GM12878 (cell line): ENCODE data around the gene PRKAG2. TPM values are rescaled to one million over a fixed set of nuclear protein-coding genes. Genes with fewer than 3 reads are reported as not detected.

Experiments used
- ATAC-seq: fragments of 200-7000 bp; cut with Tn5 transposase; 3 replicates; pipeline ENCODE4 v1.9.1; 2020; ENCODE audit warnings: mild to moderate bottlenecking, moderate library complexity
- BruUV-seq: library from RNA; stranded (reverse); fragments of 400-500 nt; replicated peaks from 2 replicates; lab custom pipeline; 2021; lab: Mats Ljungman, UMichigan
- CTCF ChIA-PET: fragments of 300-600 bp; sonication (Branson Sonifier 250); formaldehyde crosslinking; extraction: SDS; loops from one replicate; lab custom pipeline; 2021; ENCODE audit warnings: inconsistent platforms; lab: Yijun Ruan, JAX
- POLR2A ChIA-PET: fragments of 350-600 bp; formaldehyde crosslinking; extraction: SDS; loops from one replicate; lab custom pipeline; 2021; ENCODE audit warnings: inconsistent platforms; lab: Charles Lee
- RAD21 ChIA-PET: fragments of 300-600 bp; sonication (Branson Sonifier 250); formaldehyde crosslinking; loops from one replicate; lab custom pipeline; 2023; ENCODE audit warnings: antibody characterized with exemption; ENCODE audit not compliant: unreplicated experiment; lab: Charles Lee
- SMC1A ChIA-PET: fragments of 300-600 bp; sonication (Branson Sonifier 250); formaldehyde crosslinking; loops from one replicate; lab custom pipeline; 2023; ENCODE audit not compliant: unreplicated experiment, uncharacterized antibody; lab: Charles Lee
- DNase-seq: peaks from one replicate; pipeline ENCODE4 v3.0.0-alpha.2; 2011; ENCODE audit warnings: low read depth, low spot score
- FAIRE-seq: peaks from 3 replicates; lab custom pipeline; 2011; peaks lifted over from hg19 to GRCh38; lab: Jason Lieb, UNC
- H2AFZ ChIP-seq: 2 replicates; pipeline ENCODE4 v1.6.0; 2011; ENCODE audit warnings: low read depth, low read length, control low read depth; ENCODE audit not compliant: control insufficient read depth
- H3K27ac ChIP-seq: 2 replicates; pipeline ENCODE4 v1.5.1; 2011; ENCODE audit warnings: control low read depth; ENCODE audit not compliant: control insufficient read depth, insufficient read depth
- H3K27me3 ChIP-seq, 2 experiments: replicated peaks in 1 of 2; 2 replicates each; pipeline versions ENCODE4 v1.6.0 to v1.6.1; 2011; ENCODE audit warnings: low read length in 1 of 2; ENCODE audit not compliant: control insufficient read depth in 2 of 2, insufficient read depth in 2 of 2
- H3K36me3 ChIP-seq, 2 experiments: 2 replicates each; pipeline ENCODE4 v1.5.1; 2011; ENCODE audit warnings: low read length in 1 of 2; ENCODE audit not compliant: control insufficient read depth in 2 of 2, insufficient read depth in 2 of 2
- H3K4me1 ChIP-seq: 2 replicates; pipeline ENCODE4 v1.6.1; 2011; ENCODE audit warnings: mild to moderate bottlenecking, low read length, moderate library complexity, mixed read lengths; ENCODE audit not compliant: control insufficient read depth, insufficient read depth
- H3K4me2 ChIP-seq: 2 replicates; pipeline ENCODE4 v1.6.0; 2011; ENCODE audit warnings: control low read depth; ENCODE audit not compliant: control insufficient read depth, insufficient read depth
- H3K4me3 ChIP-seq: fragments of 200-600 bp; sonication (generic); 2 replicates; pipeline ENCODE4 v1.5.1; 2016
- H3K79me2 ChIP-seq: 2 replicates; pipeline ENCODE4 v1.6.0; 2011; ENCODE audit warnings: low read length; ENCODE audit not compliant: control insufficient read depth, insufficient read depth
- H3K9ac ChIP-seq: 2 replicates; pipeline ENCODE4 v1.8.0; 2011; ENCODE audit warnings: low read length, control low read depth, mixed read lengths; ENCODE audit not compliant: control insufficient read depth, insufficient read depth
- H3K9me3 ChIP-seq: replicated peaks from 3 replicates; pipeline ENCODE4 v1.5.1; 2011; ENCODE audit warnings: mild to moderate bottlenecking, low read length; ENCODE audit not compliant: control insufficient read depth, insufficient read depth
- H4K20me1 ChIP-seq: 2 replicates; pipeline ENCODE4 v1.6.0; 2011; ENCODE audit not compliant: control insufficient read depth, insufficient read depth
- NFYA ChIP-seq: IDR thresholded peaks from 2 replicates; pipeline ENCODE4 v1.6.1; 2011; ENCODE audit warnings: low read depth, mild to moderate bottlenecking, low read length, improper control_type of control experiment, borderline replicate concordance
- NR2C2 ChIP-seq: IDR thresholded peaks from 2 replicates; pipeline ENCODE4 v1.6.1; 2011; ENCODE audit warnings: borderline replicate concordance, low read depth; ENCODE audit not compliant: control insufficient read depth, insufficient read length
- RAD51 ChIP-seq: fragments of 450-650 bp; IDR thresholded peaks from 2 replicates; pipeline ENCODE4 v1.6.1; 2016; ENCODE audit warnings: moderate library complexity, mild to moderate bottlenecking, inconsistent platforms
- RELA ChIP-seq: fragments of 450-650 bp; IDR thresholded peaks from 2 replicates; pipeline ENCODE4 v1.8.0; 2014; ENCODE audit warnings: borderline replicate concordance; ENCODE audit not compliant: partially characterized antibody
- ZNF207 ChIP-seq: fragments of 450-650 bp; IDR thresholded peaks from 2 replicates; pipeline ENCODE4 v1.6.1; 2014; ENCODE audit warnings: antibody characterized with exemption, mild to moderate bottlenecking, borderline replicate concordance
- ZSCAN29 ChIP-seq: fragments of 450-650 bp; IDR thresholded peaks from 2 replicates; pipeline ENCODE4 v1.6.1; 2017; ENCODE audit warnings: mild to moderate bottlenecking, moderate library complexity
- WGBS: methylation state at CpG from one replicate; pipeline ENCODE4 v1.1.6; 2016; ENCODE audit warnings: low lambda C conversion rate; ENCODE audit not compliant: insufficient replicate concordance, insufficient coverage; ENCODE audit errors: missing lambda C conversion rate; 5-methylcytosine and 5-hydroxymethylcytosine counted together
- in situ Hi-C: fragments of 300-500 bp; cut with MboI; formaldehyde crosslinking; loops from 9 replicates; pipeline ENCODE4 v1.14.3; 2018; ENCODE audit warnings: mixed read lengths
- intact Hi-C: fragments of 100-400 bp; cut with micrococcal nuclease; formaldehyde crosslinking; loops from one replicate; pipeline ENCODE4 v1.14.2; 2022; ENCODE audit not compliant: unreplicated experiment
- polyA plus RNA-seq, 11 experiments: library from polyadenylated mRNA; depleted of rRNA in 4 of 11; unstranded in 6 of 11; stranded (reverse) in 5 of 11; fragments of >200 nt; fragmentation: Nextera tagmentation in 4 of 11; fragmentation: Illumina TruSeq in 1 of 11; extraction: Ambion mirVana in 4 of 11; extraction: Trizol in 1 of 11; gene quantifications; 1 replicate in 1 of 11; 2 replicates in 10 of 11; pipeline versions ENCODE4 v1.2.1 to v1.2.3, GENCODE V29; 2011 to 2016; ENCODE audit warnings: inconsistent platforms in 2 of 11, missing spikeins in 2 of 11, low read depth in 1 of 11
- total RNA-seq, 4 experiments: library from RNA; depleted of rRNA in 3 of 4; stranded (reverse); fragments of >200 nt in 3 of 4; fragmentation: Illumina TruSeq in 1 of 4; extraction: Trizol in 1 of 4; gene quantifications; 2 replicates each; pipeline versions ENCODE4 v1.2.1 to v1.2.3, GENCODE V29; 2013 to 2021
- TF ChIP-seq, protein P1 (sequence below): fragments of 150-350 bp; IDR thresholded peaks from 2 replicates; pipeline ENCODE4 v1.6.1; 2016; ENCODE audit warnings: low read depth, low read length

Gene PRKAG2
- total and polyA plus RNA-seq, 10 of the 15 experiments (the other 5 are each of a cell fraction or from before 2014, with no cell fraction given) = 3.4 to 8.9 (median 6.8) TPM

DNA sequence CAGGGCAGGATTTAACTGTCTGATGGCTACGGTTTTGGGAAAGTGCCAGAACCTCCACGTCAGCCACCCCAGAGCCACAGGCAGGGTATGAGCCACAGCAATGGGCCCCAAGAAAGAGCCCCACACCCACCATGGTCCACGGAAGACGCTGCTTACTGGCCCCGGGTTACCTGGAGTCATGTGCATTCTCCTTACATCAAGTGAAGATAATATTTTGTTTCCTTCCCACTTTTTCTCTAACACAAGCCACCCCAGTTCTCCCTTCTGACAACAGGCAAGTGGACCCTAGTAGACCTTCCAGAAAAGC, 67.1 kb downstream of the PRKAG2 start:
- H3K4me2 ChIP-seq = no peak overlapping the region
- H3K36me3 ChIP-seq = no peaks in the 10 kb centered on the region
- ChIA-PET RAD21 (no interaction called here), POLR2A (no interaction called here), SMC1A (no interaction called here), CTCF (no interaction called here)
- H3K9ac ChIP-seq = no peak overlapping the region
- H3K4me1 ChIP-seq = no peaks in the 10 kb centered on the region
- no peaks in the 10 kb centered on the region for H4K20me1 ChIP-seq
- FAIRE-seq = no peak
- BruUV-seq = no TSS peak
- H3K79me2 ChIP-seq = no peaks in the 10 kb centered on the region
- in situ Hi-C loops = no loop called here
- H2AFZ ChIP-seq = no peak overlapping the region
- H3K27me3 ChIP-seq = peaks cover 0 to 2% of the 10 kb centered on the region in 2 experiments; a peak in 2 of 4 replicates
- ATAC-seq = no peak
- no peak overlapping the region for H3K27ac ChIP-seq
- DNase-seq = no peak
- intact Hi-C loops = no loop called here
- H3K9me3 ChIP-seq = no peaks in the 10 kb centered on the region
- no peak overlapping the region for H3K4me3 ChIP-seq
- TF ChIP-seq, protein P1, sequence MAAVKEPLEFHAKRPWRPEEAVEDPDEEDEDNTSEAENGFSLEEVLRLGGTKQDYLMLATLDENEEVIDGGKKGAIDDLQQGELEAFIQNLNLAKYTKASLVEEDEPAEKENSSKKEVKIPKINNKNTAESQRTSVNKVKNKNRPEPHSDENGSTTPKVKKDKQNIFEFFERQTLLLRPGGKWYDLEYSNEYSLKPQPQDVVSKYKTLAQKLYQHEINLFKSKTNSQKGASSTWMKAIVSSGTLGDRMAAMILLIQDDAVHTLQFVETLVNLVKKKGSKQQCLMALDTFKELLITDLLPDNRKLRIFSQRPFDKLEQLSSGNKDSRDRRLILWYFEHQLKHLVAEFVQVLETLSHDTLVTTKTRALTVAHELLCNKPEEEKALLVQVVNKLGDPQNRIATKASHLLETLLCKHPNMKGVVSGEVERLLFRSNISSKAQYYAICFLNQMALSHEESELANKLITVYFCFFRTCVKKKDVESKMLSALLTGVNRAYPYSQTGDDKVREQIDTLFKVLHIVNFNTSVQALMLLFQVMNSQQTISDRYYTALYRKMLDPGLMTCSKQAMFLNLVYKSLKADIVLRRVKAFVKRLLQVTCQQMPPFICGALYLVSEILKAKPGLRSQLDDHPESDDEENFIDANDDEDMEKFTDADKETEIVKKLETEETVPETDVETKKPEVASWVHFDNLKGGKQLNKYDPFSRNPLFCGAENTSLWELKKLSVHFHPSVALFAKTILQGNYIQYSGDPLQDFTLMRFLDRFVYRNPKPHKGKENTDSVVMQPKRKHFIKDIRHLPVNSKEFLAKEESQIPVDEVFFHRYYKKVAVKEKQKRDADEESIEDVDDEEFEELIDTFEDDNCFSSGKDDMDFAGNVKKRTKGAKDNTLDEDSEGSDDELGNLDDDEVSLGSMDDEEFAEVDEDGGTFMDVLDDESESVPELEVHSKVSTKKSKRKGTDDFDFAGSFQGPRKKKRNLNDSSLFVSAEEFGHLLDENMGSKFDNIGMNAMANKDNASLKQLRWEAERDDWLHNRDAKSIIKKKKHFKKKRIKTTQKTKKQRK = no peak
- no peak for TF ChIP-seq NFYA
- no peak for TF ChIP-seq ZSCAN29
- TF ChIP-seq RAD51 = no peak
- TF ChIP-seq ZNF207 = no peak
- no peak for TF ChIP-seq RELA
- no peak for TF ChIP-seq NR2C2
- WGBS = 67% methylated on average over 5 of the region's 5 CpGs
